ENCODE results near the gene BCL2.

The BCL2 gene

GRCh38 chr18:63307551-63308200, 11.9 kb downstream of the BCL2 start:
- peak; percentile 49 for DNase-seq

DNA sequence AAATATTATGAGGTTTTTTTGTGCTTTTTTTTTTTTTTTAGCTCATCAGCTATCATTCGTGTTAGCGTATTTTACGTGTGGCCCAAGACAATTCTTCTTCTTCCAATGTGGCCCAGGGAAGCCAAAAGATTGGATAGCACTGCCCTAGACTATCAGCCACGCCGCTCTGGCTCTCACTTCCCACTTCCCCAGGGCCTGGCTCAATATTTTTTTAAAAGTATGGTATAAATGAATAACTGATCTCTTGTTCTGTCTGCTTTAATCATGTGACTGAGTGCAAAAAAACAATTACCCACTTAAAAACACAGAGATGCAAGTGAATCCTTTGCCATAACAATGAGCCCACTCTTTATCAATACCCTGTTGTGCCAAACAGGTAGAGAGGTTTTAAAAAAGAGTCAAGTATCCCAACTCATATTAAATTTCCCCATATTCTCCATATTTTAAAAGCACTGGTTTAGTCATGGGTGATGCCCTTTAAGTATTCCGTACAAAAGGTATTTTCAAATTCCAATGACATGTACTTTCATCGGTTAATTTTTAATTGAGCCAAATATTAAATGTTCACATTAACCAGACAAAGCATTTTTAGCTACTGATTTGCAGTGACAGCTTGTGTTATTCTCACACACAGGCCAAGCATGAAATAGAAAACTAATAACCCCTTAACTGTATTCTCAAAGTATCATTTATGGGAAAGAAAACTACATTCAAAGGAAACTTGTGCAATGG, 12.6 kb downstream of the BCL2 start:
- DNase-seq: no peak

DNA sequence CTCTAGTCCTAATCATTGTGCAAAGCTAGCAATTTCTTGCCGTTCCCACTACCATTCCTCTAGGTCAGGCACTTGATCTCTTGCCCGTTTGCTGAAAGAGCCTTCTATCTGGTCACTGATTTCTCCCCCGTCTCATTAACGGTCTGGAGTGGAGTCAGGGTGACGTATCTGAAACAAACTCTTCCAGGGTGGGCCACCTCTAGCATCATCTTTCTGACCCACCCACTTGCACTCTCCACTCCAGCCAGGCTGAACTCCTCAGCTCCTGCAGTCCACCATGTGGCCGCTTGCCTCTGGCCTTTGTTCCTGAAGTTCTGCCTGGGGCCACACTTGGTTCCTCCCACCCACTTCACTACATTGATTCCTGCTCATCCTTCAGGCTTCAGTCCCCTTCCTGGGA, 13.3 kb downstream of the BCL2 start:
- DNase-seq: no peak

DNA sequence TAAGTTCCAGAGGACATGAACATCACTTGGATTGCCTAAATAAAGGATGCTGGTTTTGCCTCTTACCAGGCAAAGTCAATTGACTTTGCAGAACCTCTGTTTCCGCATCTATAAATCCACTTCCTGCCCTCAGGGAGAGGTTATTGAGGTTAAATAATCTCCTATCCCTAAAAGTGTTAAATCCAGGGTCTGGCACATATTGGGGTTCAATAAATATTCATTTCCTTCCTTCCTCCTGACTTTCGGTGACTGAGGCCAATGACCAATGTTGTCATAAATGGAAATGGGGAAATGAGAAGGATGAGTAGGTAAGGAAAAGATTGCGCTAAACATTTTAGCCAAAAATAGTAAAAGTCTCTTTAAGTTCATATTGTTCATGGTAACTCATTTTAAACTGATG, 16.0 kb downstream of the BCL2 start:
- DNase-seq: no peak

- no peak for DNase-seq
These were observed 16.7 kb downstream of the BCL2 start for GRCh38 chr18:63302636-63303405.

DNA sequence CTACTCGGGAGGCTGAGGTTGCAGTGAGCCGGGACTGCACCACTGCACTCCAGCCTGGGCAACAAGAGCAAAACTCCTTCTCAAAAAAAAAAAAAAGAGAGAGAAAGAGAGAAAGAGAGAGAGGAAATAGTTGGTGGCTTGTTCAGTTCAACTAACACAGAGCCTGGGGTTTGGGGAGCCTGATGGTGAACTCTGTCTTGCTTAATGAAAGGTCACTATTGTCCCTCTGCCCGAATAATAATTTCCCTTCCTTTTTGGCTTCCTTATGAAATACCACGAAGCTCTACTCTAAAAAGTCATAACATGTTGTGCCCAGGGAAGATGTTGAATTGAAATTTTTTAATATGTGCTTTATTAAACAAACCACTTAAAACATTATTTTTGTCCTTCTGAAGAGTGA, 17.3 kb downstream of the BCL2 start:
- DNase-seq: no peak

DNA sequence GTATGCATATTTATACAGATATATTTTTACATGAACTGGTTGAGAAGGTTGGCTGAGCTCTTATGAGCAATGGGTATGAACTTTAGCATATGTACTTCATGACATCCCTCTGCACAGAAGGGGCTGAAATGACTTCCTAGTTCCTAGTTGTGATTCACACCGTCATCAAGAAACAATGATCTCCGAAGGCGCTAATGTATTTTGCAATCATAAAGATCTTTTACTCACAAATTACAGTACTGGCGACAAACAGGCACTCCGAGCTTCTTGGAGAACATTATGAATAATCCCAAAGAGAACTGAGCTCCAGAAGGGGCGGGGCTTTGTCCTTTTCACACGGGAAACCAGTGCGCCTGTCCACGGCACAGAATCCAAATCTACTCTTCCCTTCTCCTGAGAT, 18.1 kb downstream of the BCL2 start:
- no peak for DNase-seq

DNA sequence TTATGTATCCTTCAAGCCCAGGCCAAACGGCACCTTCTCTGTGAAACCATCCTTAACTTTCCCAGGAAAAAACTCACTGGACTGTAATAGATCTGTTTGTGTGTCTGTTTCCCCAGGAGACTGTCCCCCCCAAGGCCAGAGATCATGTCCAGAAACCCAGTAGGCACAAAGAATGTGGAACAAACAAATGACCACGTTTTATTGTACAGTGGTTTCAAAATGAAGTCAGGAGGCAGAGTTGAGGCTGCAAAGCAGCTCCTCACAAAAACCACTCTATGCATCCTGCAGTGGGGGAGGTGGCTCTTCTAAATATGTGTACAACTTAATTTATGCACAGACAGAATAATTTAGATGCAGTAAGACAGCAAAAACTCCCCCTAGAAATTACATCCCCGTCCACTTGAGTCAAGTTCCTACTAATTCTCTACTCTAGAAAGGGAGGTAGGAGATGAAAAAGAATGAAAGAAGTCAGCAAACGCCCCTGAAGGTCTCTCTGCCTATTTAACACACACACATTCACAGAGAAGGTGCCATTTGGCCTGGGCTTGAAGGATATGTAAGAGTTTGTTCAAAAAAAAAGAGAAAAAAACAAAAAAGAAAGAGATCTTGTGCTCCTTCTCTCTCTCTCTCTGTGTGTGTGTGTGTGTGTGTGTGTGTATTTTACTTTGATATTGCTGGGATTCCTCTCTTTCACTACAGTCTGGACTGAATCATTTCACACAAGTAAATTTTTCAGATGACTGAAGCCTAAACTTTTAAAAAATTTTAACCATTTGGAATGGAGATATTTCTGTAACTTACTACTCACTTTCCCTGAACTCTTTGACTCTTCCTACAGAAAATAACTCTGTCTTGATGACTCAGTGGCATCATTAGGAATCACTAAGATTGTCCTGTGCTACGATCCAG, 19.5 kb downstream of the BCL2 start:
- DNase-seq: no peak

- DNase-seq: no peak
These were observed 20.9 kb downstream of the BCL2 start for GRCh38 chr18:63298400-63299365.

DNA sequence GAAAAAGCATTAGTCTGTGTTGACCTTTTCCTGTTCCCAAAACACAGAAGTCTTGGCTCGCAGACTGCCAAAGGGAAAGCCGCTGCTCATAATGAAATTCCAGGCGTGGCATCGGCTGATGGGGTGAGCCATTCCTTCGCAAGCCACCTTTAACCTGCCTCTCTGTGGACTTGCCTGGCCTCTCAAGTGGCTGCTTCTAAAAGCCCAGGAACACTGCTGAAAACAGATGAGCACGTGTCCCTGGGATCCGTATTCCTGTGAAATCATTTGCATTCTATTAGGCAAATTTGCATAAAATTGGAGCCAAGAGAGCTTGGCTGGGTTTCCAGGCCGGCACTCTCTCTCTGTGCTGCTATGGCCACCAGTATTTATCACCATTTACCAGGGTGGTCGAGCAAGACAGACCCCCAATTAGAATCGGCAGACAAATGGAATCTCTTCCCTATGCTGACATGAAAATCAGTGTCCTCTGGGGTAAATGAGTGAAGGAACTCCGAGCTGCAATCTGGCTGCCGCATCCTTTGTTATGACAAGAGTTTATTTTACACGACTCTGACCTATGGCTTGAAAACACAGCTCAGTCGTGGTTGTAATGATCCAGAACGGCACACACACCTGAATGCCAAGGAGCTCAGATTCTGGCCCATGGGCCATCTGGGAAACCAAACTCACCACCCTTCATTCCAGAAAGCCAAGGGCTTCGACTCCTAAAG, 21.7 kb downstream of the BCL2 start:
- no peak for DNase-seq

GRCh38 chr18:63293935-63294334, 25.6 kb downstream of the BCL2 start:
- DNase-seq: peak; percentile 64

DNA sequence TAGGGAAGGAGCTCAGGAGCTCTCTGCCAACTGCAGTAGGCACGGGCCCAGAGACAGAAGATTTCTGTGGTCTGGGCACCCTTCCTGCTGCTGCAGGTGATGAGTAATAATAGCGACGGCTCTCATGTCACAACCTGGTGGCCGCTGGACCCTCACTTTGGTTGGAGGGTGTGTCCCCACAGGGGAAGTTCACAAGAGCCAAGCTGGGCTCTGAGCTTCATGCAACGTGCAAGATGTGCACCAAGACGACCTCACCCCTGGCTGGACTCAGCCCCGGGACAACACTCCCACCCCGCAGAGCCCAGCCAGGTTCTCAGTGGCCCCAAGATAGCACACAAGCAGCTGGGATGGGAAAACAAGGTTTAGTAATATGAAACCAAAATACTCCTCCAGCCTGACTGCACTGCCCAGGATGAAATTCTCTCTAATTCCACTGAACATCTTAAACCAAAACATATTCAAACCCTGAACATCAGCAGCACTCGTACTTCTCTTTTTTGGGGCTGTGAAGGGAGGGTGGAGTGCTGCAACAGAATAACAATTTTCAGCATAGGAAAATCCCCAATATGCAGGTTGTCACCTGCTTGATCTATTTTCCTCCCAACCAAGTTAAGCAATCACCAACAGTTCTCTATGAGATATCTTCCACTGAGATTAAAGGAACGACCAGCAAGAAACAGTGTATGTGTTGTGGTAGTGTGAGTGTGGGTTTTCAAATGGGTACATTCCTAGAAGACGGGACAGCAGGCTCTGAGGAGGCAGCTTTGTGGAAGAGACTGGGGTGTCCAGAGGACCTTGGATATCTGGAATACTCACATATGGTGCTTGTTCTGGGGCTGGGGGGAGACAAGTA, 26.5 kb downstream of the BCL2 start:
- DNase-seq: no peak

DNA sequence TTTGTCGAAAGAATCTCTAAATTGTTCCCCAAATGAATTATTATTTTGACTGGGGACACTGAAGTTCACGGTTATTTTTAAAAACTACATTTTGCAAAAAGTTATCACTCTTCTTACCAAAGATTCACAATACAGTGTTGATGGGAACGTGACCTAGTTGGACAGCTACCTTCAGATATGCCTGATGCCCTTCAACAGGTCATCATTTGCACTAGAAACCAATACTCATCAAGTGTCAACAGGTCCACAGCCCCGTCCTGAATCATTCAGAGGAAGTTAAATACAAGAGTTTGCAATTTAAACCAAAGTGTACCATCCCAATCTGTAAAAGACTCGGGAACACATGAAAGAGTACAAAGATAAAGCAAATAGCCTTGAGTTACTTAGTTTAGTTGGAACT, 28.3 kb downstream of the BCL2 start:
- DNase-seq: no peak

DNA sequence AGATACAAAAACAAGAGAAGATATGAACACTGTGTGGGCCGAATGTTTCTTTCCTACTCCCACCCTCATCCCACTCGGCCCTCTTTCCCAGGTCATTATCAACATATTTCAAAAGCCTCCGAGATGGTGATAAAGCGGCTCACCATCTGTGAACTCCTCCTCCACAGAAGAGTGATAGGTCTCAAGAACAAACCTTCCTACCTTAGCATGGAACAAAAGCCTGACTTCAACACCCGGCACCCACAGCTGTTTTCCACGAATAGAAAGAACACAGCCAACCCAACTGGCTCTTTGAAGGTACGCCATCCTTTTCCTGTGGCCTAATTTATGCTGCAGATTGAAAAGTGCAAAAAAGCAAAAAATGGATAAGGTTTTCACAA, 28.8 kb downstream of the BCL2 start:
- DNase-seq: no peak

- DNase-seq: no peak
These were observed 29.3 kb downstream of the BCL2 start for GRCh38 chr18:63290166-63290820.

DNA sequence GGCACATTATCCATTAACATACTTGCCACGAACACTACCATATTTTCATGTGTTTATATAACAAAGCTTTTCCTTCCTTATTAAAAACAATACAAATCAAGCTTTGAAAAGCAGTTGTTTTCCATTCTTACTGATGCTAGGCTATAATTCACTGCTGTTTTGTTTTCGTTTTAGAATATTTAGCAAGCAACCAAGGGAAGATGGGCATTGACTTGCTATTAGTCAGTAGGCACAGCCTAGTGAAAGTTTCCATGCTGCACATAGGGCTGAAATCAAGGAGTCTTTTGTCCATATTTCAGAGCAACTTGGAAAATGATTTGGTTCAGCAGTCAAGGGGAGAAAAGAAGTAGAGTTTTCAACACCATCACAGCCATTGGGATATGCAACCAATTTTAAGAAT, 31.3 kb downstream of the BCL2 start:
- no peak for DNase-seq

DNA sequence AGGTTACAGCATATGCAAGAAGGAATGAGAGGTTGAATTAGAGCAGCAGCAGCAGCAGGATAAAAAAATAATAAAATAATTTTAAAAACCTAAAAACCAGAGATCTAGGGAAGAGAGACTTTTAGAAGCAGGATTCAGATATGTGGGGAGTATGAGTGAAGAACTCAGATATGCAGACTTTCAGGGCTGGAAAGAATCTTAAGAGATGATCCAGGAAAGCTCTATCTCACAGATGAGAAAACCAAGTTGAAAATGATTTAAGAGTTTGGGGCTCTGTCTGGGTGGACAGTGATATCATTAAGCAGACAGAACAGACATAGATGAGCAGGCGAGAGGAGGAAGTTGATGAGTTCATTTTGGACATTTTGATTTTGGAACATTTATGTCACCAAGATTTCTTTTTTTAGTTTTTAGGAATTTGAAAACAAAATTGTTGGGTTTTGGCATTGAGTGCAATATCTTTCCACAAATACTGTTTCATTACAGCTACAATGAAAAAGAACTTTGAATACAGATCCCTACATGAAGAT, 31.8 kb downstream of the BCL2 start:
- no peak for DNase-seq

GRCh38 chr18:63286926-63287325, 32.6 kb downstream of the BCL2 start:
- DNase-seq: no peak

Data from NCI-H446 treated with DMSO at 0.1 percent for 48 hours (cell line).